IMR-90 (cell line): ENCODE data around the gene ELFN2. TPM values are rescaled to one million over a fixed set of nuclear protein-coding genes. Genes with fewer than 3 reads are reported as not detected.
"Not testable (repeated sequence)": the region's sequence is repeated elsewhere in the genome, so short reads cannot be mapped to it uniquely, and the experiment has no call there.

Experiments used
- ATAC-seq: fragments of 200-7000 bp; cut with Tn5 transposase; 2 replicates; pipeline ENCODE4 v1.9.1; 2020; ENCODE audit warnings: low read depth, mild to moderate bottlenecking, moderate library complexity
- BruUV-seq: library from RNA; stranded (reverse); fragments of 400-500 nt; replicated peaks from 2 replicates; lab custom pipeline; 2021; lab: Mats Ljungman, UMichigan
- CTCF ChIA-PET: fragments of 300-600 bp; formaldehyde crosslinking; extraction: SDS; loops from one replicate; lab custom pipeline; 2021; ENCODE audit warnings: antibody characterized with exemption; lab: Yijun Ruan, JAX
- POLR2A ChIA-PET: fragments of 300-600 bp; sonication (Branson Sonifier 250); formaldehyde crosslinking; loops from one replicate; lab custom pipeline; 2022; ENCODE audit warnings: antibody characterized with exemption; ENCODE audit not compliant: unreplicated experiment; lab: Charles Lee
- DNase-seq: peaks from one replicate; pipeline ENCODE4 v3.0.0; 2013
- H2AFZ ChIP-seq: replicated peaks from 2 replicates; pipeline ENCODE3; 2013; ENCODE audit warnings: low read length, mild to moderate bottlenecking; ENCODE audit not compliant: poor library complexity
- H2AK5ac ChIP-seq: 2 replicates; pipeline ENCODE4 v1.6.1; 2013; ENCODE audit warnings: low read depth, low read length, inconsistent platforms
- H2AK9ac ChIP-seq: replicated peaks from 2 replicates; pipeline ENCODE3; 2013; ENCODE audit warnings: mild to moderate bottlenecking, low read depth, low read length, moderate library complexity; ENCODE audit not compliant: poor library complexity
- H2BK120ac ChIP-seq: 2 replicates; pipeline ENCODE4 v1.6.1; 2013; ENCODE audit warnings: low read depth, low read length, inconsistent platforms
- H2BK15ac ChIP-seq: 3 replicates; pipeline ENCODE4 v1.6.1; 2013; ENCODE audit warnings: low read depth, low read length, inconsistent platforms
- H2BK20ac ChIP-seq: 2 replicates; pipeline ENCODE4 v1.6.1; 2013; ENCODE audit warnings: low read depth, mild to moderate bottlenecking, inconsistent platforms, low read length, moderate library complexity
- H2BK5ac ChIP-seq: 2 replicates; pipeline ENCODE4 v1.6.1; 2013; ENCODE audit warnings: mild to moderate bottlenecking, low read depth, low read length, inconsistent platforms; ENCODE audit not compliant: poor library complexity, severe bottlenecking
- H3K14ac ChIP-seq: replicated peaks from 2 replicates; pipeline ENCODE4 v1.6.1; 2013; ENCODE audit warnings: low read depth, low read length, inconsistent platforms
- H3K18ac ChIP-seq: 2 replicates; pipeline ENCODE4 v1.6.1; 2013; ENCODE audit warnings: low read depth, low read length, control low read depth
- H3K23ac ChIP-seq: 2 replicates; pipeline ENCODE4 v1.6.1; 2013; ENCODE audit warnings: low read depth, low read length, inconsistent platforms
- H3K27ac ChIP-seq: 2 replicates; pipeline ENCODE4 v1.5.1; 2013; ENCODE audit warnings: mild to moderate bottlenecking, control low read depth, low read length; ENCODE audit not compliant: insufficient read depth
- H3K27me3 ChIP-seq: 2 replicates; pipeline ENCODE4 v1.6.1; 2013; ENCODE audit warnings: low read length; ENCODE audit not compliant: control insufficient read depth, insufficient read depth
- H3K36me3 ChIP-seq: 2 replicates; pipeline ENCODE4 v1.6.1; 2013; ENCODE audit warnings: low read length, mixed read lengths; ENCODE audit not compliant: control insufficient read depth, insufficient read depth
- H3K4ac ChIP-seq: 2 replicates; pipeline ENCODE4 v1.6.1; 2013; ENCODE audit warnings: low read depth, low read length, inconsistent platforms
- H3K4me1 ChIP-seq: 2 replicates; pipeline ENCODE4 v1.6.1; 2013; ENCODE audit warnings: low read length, mixed read lengths; ENCODE audit not compliant: control insufficient read depth, insufficient read depth
- H3K4me2 ChIP-seq: 2 replicates; pipeline ENCODE4 v1.6.1; 2013; ENCODE audit warnings: low read depth, mild to moderate bottlenecking, control low read depth, low read length, moderate library complexity
- H3K4me3 ChIP-seq: 2 replicates; pipeline ENCODE4 v1.5.1; 2013; ENCODE audit warnings: low read depth, mild to moderate bottlenecking, control low read depth, low read length, moderate library complexity; ENCODE audit not compliant: insufficient read depth
- H3K56ac ChIP-seq: 2 replicates; pipeline ENCODE4 v1.6.1; 2013; ENCODE audit warnings: low read length, inconsistent platforms; ENCODE audit not compliant: insufficient read depth; ENCODE audit errors: extremely low read depth
- H3K79me1 ChIP-seq, 2 experiments: 2 replicates each; pipeline ENCODE4 v1.6.1; 2013; ENCODE audit warnings: low read length in 2 of 2, inconsistent platforms in 1 of 2, low read depth in 1 of 2
- H3K9ac ChIP-seq: 2 replicates; pipeline ENCODE4 v1.6.1; 2013; ENCODE audit warnings: low read depth, low read length, control low read depth
- H3K9me1 ChIP-seq: 2 replicates; pipeline ENCODE4 v1.6.1; 2013; ENCODE audit warnings: low read length, inconsistent platforms; ENCODE audit not compliant: insufficient read depth
- H3K9me3 ChIP-seq: 2 replicates; pipeline ENCODE4 v1.6.1; 2013; ENCODE audit warnings: low read length; ENCODE audit not compliant: control insufficient read depth, insufficient read depth
- H4K20me1 ChIP-seq: 2 replicates; pipeline ENCODE4 v1.6.1; 2013; ENCODE audit warnings: low read length, inconsistent platforms; ENCODE audit not compliant: insufficient read depth
- H4K5ac ChIP-seq: 2 replicates; pipeline ENCODE4 v1.6.1; 2013; ENCODE audit warnings: mild to moderate bottlenecking, low read depth, low read length, control low read depth
- H4K8ac ChIP-seq, 2 experiments: 2 replicates each; pipeline ENCODE4 v1.6.1; 2013; ENCODE audit warnings: low read depth in 2 of 2, low read length in 2 of 2, control low read depth in 1 of 2, inconsistent platforms in 1 of 2
- H4K91ac ChIP-seq: 2 replicates; pipeline ENCODE4 v1.6.1; 2013; ENCODE audit warnings: low read depth, low read length, inconsistent platforms; ENCODE audit not compliant: insufficient read depth
- WGBS, 2 experiments: methylation state at CpG; one replicate each; pipeline versions ENCODE4 v1.1.5 to v1.1.7; 2013; ENCODE audit warnings: missing lambda C conversion rate in 2 of 2; ENCODE audit not compliant: insufficient read length in 1 of 2; ENCODE audit errors: extremely low coverage in 2 of 2; 5-methylcytosine and 5-hydroxymethylcytosine counted together
- dilution Hi-C: fragments of 300-500 bp; cut with HindIII; formaldehyde crosslinking; loops from one replicate; pipeline ENCODE4 v1.14.3; 2018; ENCODE audit warnings: low sequenced_read_pairs; ENCODE audit not compliant: unreplicated experiment
- in situ Hi-C: fragments of 300-500 bp; cut with MboI; formaldehyde crosslinking; loops from 3 replicates; pipeline ENCODE4 v1.14.3; 2019; ENCODE audit warnings: low sequenced_read_pairs, inconsistent platforms, mixed read lengths
- intact Hi-C: fragments of 100-400 bp; cut with micrococcal nuclease; formaldehyde crosslinking; loops from 2 replicates; pipeline ENCODE4 v1.10.0; 2022
- polyA plus RNA-seq, 3 experiments: library from polyadenylated mRNA; depleted of rRNA; stranded (reverse); fragments of >200 nt; gene quantifications; 2 replicates each; pipeline ENCODE4 v1.2.3, GENCODE V29; 2012; ENCODE audit warnings: low replicate concordance in 1 of 3
- total RNA-seq: library from RNA; depleted of rRNA; stranded (reverse); fragments of >200 nt; gene quantifications from 2 replicates; pipeline ENCODE4 v1.2.3, GENCODE V29; 2012

ELFN2 gene
- total and polyA plus RNA-seq, 2 of the 4 experiments (the other 2 are of a cell fraction) = 0.72 to 5.0 TPM

GRCh38 chr22:37468201-37468695 lies 41.0 kb upstream of the ELFN2 start:
- H3K23ac ChIP-seq, DNase-seq, H3K9me3 ChIP-seq, H2BK15ac ChIP-seq, H3K4me2 ChIP-seq, H3K79me1 ChIP-seq, H3K9me1 ChIP-seq, H2BK20ac ChIP-seq, H4K91ac ChIP-seq, H3K18ac ChIP-seq, H3K4me3 ChIP-seq, H2AK5ac ChIP-seq, ATAC-seq, H2BK5ac ChIP-seq, H3K9ac ChIP-seq, H3K4ac ChIP-seq, BruUV-seq, H3K4me1 ChIP-seq, H4K5ac ChIP-seq, H4K20me1 ChIP-seq, POLR2A ChIA-PET, intact Hi-C loops, H2AK9ac ChIP-seq, H3K27ac ChIP-seq, H4K8ac ChIP-seq, H3K36me3 ChIP-seq, H2BK120ac ChIP-seq, H3K56ac ChIP-seq, H2AFZ ChIP-seq, H3K14ac ChIP-seq, dilution Hi-C loops: not testable (repeated sequence)
- in situ Hi-C loops = loop anchor here (10.0 kb wide), 1 partner anchor 293 kb away; no protein-coding TSS in a partner anchor
- H3K27me3 ChIP-seq = peaks cover 63% of the 10 kb centered on the region
- 67% methylated on average over 1 of the region's 14 CpGs; no CpG with 5 or more reads in 1 of the 2 experiments for WGBS, 2 experiments
- CTCF ChIA-PET = interaction anchor here (0.6 kb wide), 1 partner anchor 77 kb away, joined by 3 read pairs; no protein-coding TSS in a partner anchor
